Medulla oblongata (tissue), 1 donor: ENCODE data around the gene LY6G6D.

Source experiments
- DNase-seq: peaks from one replicate; pipeline ENCODE4 v3.0.0-alpha.2; 2015; ENCODE audit errors: extremely low spot score

LY6G6D gene

DNA sequence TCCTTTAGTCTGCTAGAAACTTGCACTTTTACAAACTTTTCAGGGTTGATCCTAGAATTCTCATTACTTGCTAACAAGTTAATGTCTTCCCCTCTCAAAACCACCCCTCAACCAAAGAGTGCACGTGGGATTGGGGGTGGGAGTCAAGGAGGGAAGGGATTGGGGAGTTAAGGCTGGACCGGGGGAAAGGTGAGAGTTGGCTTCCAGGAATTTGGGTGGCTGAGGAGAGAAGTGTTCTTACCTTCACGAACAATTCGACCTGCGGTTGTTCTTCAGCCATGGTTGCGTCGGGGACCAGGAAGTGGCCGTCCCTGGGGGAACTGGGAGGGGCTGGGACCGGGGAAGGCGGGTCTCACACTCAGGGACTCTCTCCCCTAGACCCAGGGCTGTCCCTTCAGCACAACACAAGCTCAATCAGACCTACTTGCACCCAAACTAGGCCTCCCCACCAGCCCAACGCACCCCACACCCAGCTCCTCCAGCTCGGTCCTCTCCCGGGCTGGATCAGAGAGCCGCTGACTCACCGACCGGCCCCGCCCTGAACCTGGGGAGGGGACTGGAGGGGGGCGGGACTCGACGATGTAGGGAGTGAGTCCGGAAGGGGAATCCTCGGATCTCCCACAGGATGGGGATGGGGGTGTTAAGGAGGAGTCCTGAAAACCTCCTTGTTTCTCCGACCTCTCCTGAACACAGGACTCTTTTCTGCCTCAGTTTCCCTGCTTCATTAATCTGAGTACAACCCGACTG is 21.0 kb downstream of the LY6G6D start, which contains the start of gene CLIC1:
Gene CLIC1 (minus strand): TSS at position 510 of the 747 bp plus-strand sequence. CDS start 230 bp downstream, at position 280.
- peak; percentile 59 for DNase-seq

GRCh38 chr6:31736768-31737314 is 21.7 kb downstream of the LY6G6D start:
- no peak for DNase-seq

DNA sequence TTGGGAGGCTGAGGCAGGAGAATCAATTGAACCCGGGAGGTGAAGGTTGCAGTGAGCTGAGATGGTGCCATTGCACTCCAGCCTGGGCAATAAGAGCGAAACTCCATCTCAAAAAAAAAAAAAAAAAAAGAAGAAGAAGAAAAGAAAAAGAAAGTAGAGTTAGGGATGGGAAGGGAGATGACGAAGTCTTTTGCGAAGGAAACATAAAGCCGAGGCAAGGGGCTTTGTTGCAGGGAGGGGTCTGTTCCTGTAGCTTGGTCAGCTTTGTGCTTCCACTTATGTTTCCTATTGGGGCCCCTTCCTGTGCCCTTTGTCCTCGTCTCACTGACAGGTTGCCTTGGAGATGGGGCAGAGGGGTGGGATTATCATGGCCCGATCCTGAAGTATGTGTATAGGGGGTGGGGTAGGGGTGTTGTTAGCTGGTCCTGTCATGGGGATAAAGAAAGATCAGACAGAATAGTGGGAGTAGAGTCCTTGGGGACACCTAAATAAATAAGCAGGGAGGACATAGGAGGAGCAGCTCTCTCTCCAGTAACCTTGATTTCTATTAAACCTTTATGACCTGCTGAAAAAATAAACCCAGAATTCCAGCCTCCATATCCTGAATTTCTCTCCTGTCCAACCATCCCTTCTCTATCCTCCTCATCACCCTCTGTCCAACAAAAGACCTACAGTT is 22.3 kb downstream of the LY6G6D start:
- DNase-seq = no peak

- peak; percentile 77 for DNase-seq
Observed at GRCh38 chr6:31737991-31738979, 23.1 kb downstream of the LY6G6D start.

DNA sequence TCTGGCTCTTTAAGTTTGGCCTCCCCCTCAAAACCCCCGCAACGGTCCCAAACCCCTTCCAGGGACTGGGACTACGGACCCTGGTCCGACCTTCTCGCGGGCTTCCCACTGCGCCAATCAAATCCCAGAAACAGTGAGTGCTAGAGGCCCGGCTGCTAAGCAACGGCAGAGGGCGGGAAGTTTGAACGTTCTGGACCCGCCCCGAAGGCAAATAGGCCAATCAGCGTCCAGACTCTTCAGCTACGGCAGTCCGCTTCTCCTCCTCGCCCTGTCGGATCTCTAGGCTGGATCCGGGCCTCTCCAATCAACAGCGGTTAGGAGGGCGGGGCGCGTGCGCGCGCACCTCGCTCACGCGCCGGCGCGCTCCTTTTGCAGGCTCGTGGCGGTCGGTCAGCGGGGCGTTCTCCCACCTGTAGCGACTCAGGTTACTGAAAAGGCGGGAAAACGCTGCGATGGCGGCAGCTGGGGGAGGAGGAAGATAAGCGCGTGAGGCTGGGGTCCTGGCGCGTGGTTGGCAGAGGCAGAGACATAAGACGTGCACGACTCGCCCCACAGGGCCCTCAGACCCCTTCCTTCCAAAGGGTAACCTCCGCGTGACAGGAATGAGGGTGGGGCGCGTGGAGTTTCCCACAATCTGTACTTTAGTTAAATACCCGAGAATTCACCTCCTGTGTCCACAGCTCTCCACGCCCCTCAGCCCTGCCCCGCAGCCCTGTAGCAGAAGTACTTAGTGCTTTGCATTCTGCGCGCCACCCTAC is 24.7 kb downstream of the LY6G6D start, which contains the start of gene MSH5:
Gene MSH5 (plus strand): TSS at position 367 of the 758 bp plus-strand sequence. CDS start 462 bp downstream, outside the sequence.
- peak; percentile 99 for DNase-seq

GRCh38 chr6:31740397-31741223 is 25.5 kb downstream of the LY6G6D start:
- DNase-seq = peak; percentile 21

- no peak for DNase-seq
Observed at GRCh38 chr6:31741815-31742214, 26.7 kb downstream of the LY6G6D start.

DNA sequence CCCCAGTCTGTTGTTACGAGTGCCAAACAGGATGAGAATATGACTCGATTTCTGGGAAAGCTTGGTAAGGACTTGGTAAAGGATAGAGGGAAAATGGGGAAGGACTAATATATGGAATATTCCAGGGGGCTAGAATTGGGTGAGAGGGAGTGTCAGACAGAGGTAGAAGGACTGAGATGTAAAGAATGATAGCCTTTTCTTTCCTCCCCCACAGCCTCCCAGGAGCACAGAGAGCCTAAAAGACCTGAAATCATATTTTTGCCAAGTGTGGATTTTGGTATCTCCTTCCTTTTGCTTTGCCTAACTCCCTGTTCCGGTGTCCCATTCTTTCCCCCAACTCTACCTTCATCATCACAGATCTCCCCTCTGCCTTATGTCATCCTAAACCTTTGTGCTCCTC is 27.7 kb downstream of the LY6G6D start:
- DNase-seq = no peak

- DNase-seq = no peak
Observed at GRCh38 chr6:31744422-31744821, 29.3 kb downstream of the LY6G6D start.

- no peak for DNase-seq
Observed at GRCh38 chr6:31749301-31750036, 34.3 kb downstream of the LY6G6D start.

GRCh38 chr6:31750411-31751022 is 35.4 kb downstream of the LY6G6D start:
- no peak for DNase-seq

DNA sequence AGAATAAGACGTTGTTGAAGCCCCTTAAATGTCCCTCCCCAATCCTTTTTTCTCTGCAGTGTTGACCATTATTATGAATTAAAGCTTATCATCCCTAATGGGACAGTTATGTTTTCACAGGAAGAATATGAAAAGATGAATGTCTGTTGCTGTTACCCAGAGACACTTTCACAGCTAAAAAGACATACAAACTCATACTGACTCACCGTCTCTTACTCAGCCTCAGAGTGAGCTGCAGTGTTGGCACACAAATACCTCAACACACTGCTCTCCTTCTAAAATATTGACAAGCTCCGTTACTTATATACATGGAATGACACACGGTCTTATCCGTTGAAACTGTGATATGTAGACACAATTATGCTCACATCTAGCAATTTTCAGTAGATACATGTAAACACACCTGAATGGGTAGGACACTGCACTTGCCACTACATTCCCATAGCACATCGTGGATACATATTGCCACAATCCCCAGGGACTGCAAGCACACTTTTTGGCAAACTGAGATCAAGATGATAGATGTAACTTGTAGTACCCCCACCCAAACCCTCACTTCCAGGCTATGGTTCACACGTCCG is 37.7 kb downstream of the LY6G6D start:
- no peak for DNase-seq

DNA sequence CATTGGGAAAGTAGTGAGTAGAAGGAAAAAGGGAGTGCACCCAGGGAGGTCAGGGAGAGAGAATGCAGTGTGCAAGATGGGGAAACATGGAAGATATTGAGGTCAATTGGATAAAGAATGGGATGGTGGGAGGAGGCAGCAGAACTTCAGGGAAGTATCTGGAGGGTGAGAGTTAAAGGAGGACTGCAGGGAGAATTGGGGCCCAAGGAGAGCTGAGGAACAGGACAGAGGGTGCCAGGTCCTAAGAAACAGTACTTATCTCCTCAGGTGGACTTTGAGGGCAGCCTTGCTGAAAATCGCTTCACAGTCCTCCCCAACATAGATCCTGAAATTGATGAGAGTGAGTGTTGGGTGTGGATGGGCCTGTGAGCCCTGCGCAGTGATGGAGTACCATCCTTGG is 43.1 kb downstream of the LY6G6D start:
- DNase-seq = no peak

DNA sequence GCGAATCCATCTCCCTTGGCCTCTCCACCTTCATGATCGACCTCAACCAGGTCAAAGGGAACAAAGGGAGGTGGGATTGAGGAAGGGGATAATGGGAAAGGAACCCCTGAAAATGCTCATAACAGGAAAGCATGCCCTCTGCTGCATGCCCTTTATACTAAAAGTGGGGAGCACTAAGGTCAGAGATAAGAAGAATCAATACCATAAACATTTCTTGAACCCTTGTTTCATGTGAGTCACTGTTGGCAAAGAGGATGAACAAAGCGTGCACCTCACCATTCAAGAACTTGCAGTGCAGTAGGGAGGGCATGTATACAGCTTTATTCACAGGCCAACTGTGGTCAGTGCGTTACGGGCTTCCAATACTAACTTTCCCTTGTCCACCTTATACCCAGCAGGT is 45.6 kb downstream of the LY6G6D start:
- DNase-seq = no peak

DNA sequence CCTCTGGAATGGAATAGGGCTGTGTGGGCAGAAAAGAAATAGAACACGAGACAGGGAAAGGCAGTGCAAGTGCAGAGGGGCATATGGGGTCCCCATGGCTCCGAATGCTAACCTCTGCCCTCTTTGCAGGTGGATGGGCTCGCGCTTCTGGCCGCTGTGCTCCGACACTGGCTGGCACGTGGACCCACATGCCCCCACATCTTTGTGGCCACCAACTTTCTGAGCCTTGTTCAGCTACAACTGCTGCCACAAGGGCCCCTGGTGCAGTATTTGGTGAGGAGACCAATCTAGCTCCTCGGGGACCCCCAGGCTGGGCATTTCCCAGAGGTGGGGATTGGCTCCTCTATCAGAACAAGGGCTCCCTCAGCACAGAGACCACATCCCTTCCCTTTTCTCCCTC is 46.2 kb downstream of the LY6G6D start:
- DNase-seq = no peak

DNA sequence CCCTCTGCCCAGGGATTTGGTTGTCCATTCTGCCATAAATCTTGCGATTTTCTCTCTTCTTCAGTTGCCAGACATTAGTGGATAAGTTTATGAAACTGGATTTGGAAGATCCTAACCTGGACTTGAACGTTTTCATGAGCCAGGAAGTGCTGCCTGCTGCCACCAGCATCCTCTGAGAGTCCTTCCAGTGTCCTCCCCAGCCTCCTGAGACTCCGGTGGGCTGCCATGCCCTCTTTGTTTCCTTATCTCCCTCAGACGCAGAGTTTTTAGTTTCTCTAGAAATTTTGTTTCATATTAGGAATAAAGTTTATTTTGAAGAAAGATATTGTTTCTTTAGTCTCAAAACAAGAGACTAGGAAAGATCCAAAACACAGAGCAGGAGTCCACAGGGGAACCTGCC is 47.2 kb downstream of the LY6G6D start, which contains the start of gene SAPCD1:
Gene SAPCD1 (plus strand): TSS at position 301 of the 400 bp plus-strand sequence. CDS start 399 bp downstream, outside the sequence.
- no peak for DNase-seq

- DNase-seq = no peak
Observed at GRCh38 chr6:31762878-31763618, 47.9 kb downstream of the LY6G6D start.

GRCh38 chr6:31763619-31763940 is 48.4 kb downstream of the LY6G6D start:
- DNase-seq = peak; percentile 68
